NCI-H1105 treated with DMSO at 0.1 percent for 48 hours (cell line): ENCODE results near the gene GPC2.
A peak's percentile ranks its signal among the peaks of the same experiment; 100 is the strongest.
"Not testable (repeated sequence)": the region's sequence is repeated elsewhere in the genome, so short reads cannot be mapped to it uniquely, and the experiment has no call there.

Experiments used
- DNase-seq: peaks from one replicate; lab custom pipeline; 2025; lab: John Stamatoyannopoulos, UW

GPC2 gene

DNA sequence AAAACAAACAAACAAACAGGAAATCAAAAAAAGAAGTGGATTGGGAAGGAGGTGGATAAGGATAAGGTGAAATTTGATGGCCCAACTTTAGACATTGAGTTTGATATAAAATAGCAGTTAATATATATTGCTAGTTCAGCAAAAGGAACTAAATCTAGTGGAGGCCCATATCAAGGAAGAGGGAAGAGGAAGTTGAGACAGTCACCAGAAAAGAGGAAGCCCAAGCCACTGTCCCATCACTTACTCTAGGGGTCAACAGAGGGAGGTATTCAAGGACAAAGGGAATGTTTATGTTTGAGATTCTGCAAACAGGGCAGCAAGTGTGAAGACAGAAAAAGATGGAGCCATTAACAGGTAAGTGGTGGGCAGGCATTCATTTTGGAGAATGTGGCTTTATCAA is 24.8 kb downstream of the GPC2 start:
- no peak for DNase-seq

DNA sequence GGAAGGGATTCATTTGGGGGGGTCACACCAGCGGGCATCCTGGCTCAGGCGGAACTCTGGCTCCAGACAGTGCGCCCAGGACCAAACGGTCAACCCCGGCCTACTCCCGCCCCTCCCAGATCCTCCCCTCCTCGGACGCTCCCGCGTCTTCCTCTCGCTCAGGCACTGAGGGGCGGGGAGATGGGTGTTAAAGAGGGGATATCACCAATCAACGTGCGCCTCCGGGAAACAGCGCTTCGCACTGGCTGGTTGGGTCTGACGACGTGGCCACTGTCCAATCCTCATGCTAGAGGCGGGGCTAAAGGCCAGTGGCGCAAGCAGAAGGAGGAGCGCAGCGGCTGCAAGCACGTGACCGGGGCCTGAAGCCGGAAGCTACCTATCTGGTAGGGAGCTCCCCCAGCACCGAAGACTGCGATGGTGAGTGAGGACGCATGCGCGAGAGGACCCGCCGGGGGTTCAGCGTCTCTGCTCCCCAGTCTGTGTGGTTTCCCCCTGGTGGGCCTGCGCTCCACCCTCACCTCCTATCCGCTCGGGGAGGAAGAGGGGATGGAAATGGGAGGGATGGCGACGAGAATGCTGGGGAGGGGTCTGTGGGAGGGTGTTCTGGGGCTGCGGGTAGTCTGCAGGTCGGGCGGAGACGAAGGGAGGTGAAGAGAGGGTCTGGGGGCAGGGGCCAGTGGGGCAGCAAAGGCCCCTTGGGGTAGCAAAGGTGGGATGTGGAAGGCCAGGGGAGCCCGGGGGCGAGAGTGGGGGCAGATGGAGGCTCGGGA is 28.4 kb downstream of the GPC2 start, which contains the start of gene LAMTOR4:
LAMTOR4 (plus strand) TSS at position 360 of the 770 bp plus-strand sequence; CDS start at position 415, 55 bp downstream.
- DNase-seq, result peak; percentile 99

DNA sequence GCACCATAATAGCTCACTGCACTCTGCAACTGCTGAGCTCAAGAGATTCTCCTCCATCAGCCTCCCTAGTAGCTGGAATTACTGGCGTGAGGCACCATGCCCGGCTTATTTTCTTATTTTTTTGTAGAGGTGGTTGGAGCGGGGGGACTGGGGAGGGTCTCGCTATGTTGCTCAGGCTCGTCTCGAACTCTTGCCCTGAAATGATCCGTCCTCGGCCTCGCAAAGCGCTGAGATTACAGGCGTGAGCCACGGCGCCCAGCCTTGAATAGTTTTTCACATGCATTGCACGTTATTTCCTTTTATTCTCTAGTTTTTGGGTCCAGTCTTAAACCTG is 29.0 kb downstream of the GPC2 start:
- DNase-seq, result no peak

DNA sequence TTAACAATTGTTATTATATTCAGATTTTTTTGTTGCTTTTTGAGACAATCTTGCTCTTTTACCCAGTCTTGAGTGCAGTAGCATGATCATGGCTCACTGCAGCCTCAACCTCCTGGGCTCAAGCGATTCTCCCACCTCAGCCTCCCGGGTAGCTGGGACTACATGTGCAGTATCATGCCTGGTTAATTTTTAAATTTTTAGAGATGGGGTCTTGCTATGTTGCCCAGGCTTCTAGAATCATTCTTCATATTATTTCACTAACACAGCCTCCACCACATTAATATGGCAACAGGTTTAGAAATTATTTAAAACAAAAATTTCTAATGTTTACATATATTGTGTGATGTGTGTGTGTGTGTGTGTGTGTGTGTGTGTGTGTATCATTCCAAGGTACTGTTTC is 29.9 kb downstream of the GPC2 start:
- DNase-seq, result no peak

DNA sequence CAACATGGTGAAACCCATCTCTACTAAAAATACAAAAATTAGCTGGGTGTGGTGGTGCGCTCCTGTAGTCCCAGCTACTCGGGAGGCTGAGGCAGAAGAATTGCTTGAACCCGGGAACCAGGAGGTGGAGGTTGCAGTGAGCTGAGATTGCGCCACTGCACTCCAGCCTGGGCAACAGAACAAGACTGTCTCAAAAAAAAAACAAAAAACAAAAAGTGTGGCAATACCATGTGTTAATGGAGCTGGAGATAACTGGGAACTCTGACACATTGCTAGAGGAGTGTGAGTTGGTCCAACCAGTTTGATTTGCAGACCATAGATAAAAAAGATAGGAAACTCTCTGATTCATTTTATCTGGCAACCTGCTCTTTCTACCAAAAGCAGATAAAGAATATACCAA is 30.8 kb downstream of the GPC2 start:
- not testable (repeated sequence) for DNase-seq

DNA sequence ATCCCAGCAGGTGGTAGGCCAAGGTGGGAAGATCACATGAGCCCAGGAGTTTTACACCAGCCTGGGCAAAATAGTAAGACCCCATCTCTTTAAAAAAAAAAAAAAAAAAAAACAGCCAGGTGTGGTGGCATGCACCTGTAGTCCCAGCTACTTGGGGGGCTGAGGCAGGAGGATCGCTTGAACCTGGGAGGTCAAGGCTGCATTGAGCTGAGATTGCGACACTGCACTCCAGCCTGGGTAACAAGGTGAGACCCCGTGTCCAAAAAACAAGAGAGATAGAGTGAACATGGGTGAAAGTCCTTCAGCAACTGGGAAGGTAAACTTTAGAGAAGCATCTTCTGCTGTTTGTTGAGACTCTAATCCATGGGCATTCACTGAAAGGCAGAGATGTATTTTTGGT is 34.7 kb downstream of the GPC2 start:
- no peak for DNase-seq

DNA sequence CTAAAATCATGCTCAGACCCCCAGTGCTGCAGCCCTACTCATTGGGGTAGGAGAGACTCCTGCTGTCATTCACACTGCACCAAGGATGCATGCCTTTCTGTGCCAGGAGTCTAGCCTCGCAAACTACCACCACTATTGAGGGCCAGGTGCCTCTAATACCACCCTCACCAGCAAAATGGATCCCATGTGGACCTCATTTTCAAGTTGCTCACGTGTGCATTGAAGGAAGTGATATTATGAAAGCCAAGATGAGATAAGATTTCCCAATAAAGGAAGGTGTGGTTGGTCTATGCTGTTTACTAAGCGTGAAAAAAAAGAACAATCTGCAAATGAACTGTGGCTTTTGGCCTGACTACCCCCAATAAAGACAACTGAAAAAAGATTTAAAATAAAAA is 35.6 kb downstream of the GPC2 start:
- DNase-seq, result no peak

DNA sequence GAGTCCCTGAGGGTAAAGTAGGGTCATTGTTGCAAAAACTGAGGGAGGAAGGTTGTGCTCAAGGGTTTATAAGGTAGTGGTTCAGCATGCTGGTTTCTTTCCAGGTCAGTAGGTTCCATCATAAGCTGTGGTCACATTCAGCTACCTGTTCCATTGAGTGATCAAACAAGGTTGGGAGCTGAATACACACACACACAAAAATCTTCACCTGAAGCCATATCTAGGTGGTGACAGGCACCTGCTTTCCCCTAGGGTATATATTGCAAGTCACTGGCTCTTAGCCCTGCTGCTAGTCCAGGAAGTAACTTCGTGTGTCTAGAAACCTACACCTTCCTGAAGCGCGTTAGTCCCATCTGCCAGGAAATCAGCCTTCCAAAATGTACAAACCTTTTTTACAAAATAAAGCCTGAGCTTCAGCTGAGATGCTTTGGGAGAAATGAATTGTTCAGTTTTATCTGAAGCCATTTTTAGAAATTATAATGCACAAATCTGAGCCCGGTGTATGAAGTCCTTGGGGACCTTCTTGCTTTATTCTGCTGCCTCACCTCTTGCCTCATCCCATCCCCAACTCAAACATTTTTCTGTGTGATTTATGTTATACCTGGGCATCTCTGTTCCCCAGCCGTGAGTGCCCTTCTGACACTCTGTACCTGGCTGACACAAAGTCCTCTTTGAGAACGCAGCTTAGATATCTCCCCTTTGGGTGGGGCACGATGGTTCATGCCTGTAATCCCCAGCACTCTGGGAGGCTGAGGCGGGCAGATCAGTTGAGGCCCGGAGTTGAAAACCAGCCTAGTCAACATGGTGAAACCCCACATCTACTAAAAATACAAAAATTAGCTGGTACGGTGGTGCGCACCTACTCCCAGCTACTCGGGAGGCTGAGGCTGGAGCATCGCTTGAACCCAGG is 39.1 kb downstream of the GPC2 start:
- no peak for DNase-seq

DNA sequence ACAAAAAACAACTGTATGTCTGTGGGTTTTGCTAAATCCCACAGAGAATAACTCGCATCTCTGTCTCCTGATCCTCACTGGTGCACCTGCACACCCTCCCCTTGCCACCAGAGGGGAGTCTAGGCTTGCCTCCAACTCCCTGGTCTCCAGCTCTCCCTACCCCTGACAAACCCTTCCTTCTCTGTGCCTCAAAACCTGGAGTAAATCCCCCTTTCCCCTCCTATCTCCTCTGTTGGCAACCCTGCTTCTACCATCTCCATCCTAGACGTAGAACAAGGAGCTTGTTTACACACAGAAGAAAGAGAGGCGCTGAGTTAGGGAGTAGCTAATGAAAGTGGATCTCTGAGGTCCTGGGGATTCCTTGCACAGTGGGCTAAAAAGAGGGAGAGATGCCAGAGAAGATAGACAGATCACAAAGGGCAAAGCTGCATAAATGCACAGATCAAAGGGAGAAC is 44.5 kb downstream of the GPC2 start:
- peak; percentile 42 for DNase-seq

DNA sequence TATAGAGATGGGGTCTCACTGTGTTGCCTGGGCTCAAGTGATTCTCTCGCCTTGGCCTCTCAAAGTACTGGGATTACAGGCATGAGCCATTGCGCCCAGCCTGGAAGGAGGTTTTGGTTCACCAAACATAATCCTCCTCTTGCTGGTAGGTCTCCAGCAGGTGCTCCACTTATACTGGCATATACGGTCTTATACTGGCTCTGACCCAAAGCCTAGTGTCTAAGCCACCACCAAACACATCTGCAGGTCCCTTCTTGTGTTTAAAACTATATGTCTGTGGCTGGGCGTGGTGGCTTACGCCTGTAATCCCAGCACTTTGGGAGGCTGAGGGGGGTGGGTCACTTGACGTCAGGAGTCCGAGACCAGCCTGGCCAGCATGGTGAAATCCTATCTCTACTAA is 45.1 kb downstream of the GPC2 start:
- no peak for DNase-seq

DNA sequence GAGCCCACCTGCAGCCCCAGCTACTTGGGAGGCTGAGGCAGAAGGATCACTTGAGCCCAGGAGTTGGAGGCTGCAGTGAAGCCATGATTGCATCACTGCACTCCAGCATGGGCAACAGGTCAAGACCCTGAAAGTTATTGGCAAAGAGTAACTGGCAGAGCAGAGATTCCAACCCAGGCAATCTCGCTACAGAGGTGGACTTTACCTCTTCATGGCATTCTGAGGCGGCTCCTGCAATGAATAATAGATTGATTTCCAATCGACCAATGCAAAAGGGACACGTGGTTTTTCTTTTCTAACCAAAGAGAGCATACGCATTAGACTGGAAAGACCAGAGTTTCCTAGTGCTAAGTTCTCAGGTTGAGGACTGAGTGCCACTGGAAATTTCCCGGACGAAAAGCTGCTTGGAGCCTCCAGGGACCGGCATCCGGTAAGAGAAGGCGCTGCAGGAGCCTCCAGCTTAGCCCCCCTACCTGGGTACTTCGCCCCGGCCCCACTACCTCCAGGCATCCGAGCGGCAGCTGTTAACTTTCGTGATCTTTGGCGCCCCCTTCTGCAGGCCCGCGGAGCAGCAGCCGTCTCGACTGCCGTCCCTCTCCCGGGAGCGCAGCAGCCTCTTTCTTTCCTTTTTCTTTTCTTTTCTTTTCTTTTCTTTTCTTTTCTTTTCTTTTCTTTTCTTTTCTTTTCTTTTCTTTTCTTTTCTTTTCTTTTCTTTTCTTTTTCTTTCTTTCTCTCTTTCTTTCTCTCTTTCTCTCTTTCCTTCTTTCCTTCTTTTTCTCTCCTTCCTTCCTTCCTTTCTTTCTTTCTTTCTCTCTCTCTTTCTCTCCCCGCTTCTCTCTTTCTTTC is 46.4 kb downstream of the GPC2 start:
- DNase-seq, result peak; percentile 36

DNA sequence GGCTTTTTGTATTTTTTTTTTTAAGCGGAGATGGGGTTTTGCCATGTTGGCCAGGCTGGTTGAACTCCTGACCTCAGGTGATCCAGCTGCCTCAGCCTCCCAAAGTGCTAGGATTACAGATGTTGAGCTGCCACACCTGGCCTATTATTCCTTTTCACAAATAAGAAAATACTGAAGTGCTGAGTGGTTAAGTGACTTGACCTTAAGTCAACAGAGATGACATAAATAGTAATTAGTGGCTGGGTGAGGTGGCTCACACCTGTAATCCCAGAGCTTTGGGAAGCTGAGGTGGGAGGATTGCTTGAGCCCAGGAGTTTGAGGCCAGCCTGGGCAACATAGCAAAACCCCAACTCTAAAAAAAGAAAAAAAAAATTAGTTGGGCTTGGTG is 47.0 kb downstream of the GPC2 start:
- not testable (repeated sequence) for DNase-seq

DNA sequence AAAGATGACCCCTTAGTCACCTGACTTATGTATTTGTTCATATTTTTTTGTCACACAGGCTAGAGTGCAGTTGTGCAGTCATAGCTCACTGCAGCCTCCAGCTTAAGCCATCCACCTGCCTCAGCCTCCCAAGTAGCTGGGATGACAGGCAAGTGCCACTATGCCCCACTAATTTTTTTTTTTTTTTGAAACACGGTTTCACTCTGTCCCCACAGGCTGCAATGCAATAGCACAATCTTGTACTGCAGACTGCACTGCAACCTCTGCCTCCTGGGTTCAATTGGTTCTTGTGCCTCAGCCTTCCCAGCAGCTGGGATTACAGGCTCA is 48.6 kb downstream of the GPC2 start:
- DNase-seq, result no peak

DNA sequence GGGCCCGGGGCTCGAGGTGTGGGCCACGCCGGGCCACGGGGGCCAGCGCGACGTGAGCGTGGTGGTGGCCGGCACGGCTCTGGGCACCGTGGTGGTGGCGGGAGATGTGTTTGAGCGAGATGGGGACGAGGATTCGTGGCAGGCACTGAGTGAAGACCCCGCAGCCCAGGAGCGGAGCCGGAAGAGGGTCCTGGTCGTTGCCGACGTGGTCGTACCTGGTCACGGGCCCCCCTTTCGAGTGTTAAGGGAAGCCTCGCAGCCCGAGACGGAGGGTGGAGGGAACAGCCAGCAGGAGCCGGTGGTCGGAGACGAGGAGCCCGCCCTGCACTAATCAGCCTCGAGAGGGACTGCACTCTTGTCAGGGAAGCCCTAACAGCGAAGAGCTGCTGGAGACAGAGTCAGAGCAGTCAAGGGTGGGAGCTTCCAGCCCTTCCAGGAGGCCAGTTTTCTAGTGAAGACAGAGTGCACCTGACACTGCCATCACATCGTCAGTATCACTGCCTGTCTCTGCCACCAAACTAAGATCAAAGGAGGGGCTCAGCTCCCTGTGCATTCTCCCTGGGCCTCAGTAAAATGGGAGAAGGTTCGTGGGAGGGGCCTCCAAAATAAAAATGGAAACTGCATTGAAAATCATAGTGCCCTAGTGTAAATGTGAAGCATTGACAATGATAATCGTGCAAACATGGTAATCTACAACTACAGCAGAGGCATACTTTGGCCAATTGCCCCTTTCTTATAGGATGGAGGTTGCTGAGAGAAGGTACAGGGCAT is 49.1 kb downstream of the GPC2 start:
- peak; percentile 22 for DNase-seq

DNA sequence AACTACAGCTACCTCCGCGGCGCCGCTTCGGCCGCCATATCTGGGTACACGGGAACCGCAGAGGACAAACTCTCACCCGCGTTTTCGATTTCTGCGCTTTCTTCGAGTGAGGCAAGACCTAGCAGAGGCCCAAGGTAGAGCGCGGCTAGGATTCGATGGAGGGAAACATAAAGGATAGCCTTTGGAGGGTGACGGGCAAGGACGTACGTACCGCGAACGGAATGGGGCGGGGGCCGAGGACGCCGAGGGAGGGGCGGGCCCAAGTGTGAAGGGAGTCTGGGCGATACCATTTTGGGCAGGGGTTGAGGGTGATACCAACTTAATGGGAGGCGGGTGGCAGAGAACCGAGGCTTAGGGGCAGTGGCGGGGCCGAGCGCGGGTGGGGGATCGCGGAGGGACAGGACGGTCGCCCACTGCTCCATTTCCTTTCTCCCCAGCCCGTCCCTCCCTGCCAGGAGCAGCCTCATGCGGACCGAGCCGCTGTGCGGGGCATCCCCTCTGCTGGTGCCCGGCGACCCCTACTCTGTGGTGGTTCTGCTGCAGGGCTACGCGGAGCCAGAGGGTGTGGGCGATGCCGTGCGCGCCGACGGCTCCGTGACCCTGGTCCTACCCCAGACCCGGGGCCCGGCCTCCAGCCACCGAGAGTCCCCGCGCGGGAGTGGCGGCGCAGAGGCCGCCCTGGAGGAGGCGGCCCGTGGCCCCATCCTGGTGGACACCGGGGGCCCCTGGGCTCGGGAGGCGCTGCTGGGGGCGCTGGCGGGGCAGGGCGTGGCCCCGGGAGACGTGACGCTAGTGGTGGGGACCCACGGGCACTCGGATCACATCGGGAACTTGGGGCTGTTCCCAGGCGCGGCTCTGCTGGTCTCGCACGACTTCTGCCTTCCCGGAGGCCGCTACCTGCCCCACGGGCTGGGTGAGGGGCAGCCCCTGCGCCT is 50.0 kb downstream of the GPC2 start, which contains the start of gene MBLAC1:
MBLAC1 (plus strand) TSS at position 37 of the 935 bp plus-strand sequence; CDS start at position 466, 429 bp downstream.
- peak; percentile 83 for DNase-seq

DNA sequence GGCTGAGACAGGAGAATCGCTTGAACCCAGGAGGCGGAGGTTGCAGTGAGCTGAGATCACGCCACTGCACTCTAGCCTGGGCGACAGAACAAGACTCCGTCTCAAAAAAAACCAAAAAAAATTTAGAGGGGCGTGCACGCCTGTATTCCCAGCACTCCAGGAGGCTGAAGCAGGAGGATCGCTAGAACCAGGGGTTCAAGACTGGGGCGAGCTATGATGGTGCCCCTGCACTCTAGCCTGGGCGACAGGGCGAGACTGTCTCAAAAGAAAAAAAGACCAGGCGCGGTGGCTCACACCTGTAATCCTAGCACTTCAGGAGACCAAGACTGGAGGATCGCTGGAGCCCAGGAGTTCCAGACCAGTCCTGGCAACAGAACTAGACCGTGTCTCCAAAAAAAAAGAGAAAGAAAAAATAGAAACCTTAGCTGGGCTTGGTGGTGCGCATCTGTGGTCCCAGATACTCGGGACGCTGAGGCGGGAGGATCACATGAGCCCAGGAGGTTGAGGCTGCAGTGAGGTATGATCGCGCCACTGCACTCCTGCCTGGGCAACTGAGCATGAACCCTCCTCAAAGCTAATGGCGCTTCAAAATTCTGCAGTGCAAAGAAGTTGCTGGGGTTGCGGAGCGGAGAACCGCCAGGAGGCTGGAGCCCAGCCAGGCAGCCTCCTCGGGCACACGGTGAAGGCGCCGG is 50.8 kb downstream of the GPC2 start:
- no peak for DNase-seq

DNA sequence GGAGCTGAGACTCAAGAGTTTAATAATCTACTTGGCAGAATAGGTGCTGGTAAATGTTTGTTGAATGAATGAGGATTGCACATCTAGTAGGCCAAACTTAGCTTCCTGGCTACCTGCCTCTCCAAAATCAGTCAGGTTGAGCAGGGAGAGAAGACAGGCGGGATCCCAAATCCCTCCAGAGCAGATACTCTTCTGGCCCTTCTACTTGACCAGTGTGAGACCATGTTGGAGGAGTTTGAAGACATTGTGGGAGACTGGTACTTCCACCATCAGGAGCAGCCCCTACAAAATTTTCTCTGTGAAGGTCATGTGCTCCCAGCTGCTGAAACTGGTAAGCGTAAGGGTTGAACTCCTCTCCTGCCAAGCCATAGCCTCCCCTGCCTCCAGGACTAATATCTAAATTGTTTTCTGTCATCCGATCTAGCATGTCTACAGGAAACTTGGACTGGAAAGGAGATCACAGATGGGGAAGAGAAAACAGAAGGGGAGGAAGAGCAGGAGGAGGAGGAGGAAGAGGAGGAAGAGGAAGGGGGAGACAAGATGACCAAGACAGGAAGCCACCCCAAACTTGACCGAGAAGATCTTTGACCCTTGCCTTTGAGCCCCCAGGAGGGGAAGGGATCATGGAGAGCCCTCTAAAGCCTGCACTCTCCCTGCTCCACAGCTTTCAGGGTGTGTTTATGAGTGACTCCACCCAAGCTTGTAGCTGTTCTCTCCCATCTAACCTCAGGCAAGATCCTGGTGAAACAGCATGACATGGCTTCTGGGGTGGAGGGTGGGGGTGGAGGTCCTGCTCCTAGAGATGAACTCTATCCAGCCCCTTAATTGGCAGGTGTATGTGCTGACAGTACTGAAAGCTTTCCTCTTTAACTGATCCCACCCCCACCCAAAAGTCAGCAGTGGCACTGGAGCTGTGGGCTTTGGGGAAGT is 52.6 kb downstream of the GPC2 start:
- DNase-seq, result no peak

DNA sequence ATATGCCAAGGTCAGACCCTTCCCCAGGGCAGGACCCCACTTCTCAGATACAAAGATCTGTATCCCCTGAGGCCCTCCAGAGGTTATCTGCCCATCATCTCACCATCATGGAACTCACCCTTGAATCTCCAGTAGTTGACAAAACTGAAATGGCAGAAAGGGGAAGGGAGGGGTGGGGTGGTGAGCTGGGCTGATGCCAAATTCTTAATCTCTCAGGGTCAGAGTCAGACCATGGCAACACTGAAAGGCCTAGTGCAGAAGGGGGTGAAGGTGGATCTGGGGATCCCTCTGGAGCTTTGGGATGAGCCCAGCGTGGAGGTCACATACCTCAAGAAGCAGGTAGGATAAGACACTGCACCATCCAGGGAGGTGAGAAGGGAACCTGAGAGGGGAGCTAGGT is 54.6 kb downstream of the GPC2 start:
- DNase-seq, result no peak

DNA sequence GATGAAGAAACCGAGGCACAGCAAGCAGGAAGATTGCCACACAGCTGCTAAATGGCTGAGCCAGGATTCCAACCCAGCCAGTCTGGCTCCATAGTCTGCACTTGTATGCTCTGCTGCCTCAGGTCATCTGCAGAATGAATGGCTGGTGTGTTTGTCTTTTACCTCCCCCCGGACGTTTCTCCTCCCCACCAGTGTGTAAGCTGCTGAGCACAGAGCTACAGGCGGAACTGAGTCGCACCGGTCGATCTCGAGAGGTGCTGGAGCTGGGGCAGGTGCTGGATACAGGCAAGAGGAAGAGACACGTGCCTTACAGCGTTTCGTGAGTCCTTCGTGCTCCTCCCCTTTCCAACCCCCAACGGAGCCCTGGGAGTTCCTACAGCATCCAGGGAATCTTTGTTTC is 55.1 kb downstream of the GPC2 start:
- DNase-seq, result peak; percentile 71
